Left lung (tissue), 10 donors: ENCODE measurements around the gene SLC35F2. TPM values are rescaled to one million over a fixed set of nuclear protein-coding genes. Genes with fewer than 3 reads are reported as not detected.
A peak's percentile ranks its signal among the peaks of the same experiment; 100 is the strongest.

ENCODE experiments used
- ATAC-seq: fragments of 200-7000 bp; cut with Tn5 transposase; one replicate; pipeline ENCODE4 v1.9.1; 2020; ENCODE audit warnings: moderate library complexity
- DNase-seq, 4 donors: peaks; one replicate each; pipeline ENCODE4 v3.0.0-alpha.2; 2013 to 2020
- H3K27ac ChIP-seq, 2 donors: fragments of 200-600 bp; sonication (generic) in 1 of 2; one replicate each; pipeline versions ENCODE4 v1.5.0 to v1.8.0; 2020 to 2021
- H3K27me3 ChIP-seq, 2 donors: fragments of 200-600 bp; sonication (generic) in 1 of 2; one replicate each; pipeline versions ENCODE4 v1.5.0 to v1.8.0; 2020 to 2021
- H3K36me3 ChIP-seq, 2 donors: fragments of 200-600 bp; sonication (generic) in 1 of 2; one replicate each; pipeline versions ENCODE4 v1.5.0 to v1.8.0; 2020 to 2021
- H3K4me1 ChIP-seq, 2 donors: fragments of 200-600 bp; one replicate each; pipeline ENCODE4 v1.8.0; 2021
- H3K4me3 ChIP-seq, 2 donors: fragments of 200-600 bp; sonication (generic) in 1 of 2; one replicate each; pipeline versions ENCODE4 v1.5.0 to v1.8.0; 2020 to 2021; ENCODE audit warnings: mild to moderate bottlenecking in 1 of 2
- H3K9me3 ChIP-seq, 2 donors: fragments of 200-600 bp; sonication (generic) in 1 of 2; one replicate each; pipeline versions ENCODE4 v1.5.0 to v1.8.0; 2020 to 2021
- CTCF ChIP-seq, 2 donors: fragments of 200-600 bp; sonication (generic) in 1 of 2; IDR thresholded peaks; one replicate each; pipeline versions ENCODE4 v1.5.0 to v1.8.0; 2021; ENCODE audit warnings: antibody characterized with exemption in 2 of 2
- intact Hi-C, 2 donors: fragments of 100-400 bp; cut with DNase I; formaldehyde crosslinking; loops; one replicate each; pipeline versions ENCODE4 v1.11.2 to v1.14.2; 2022
- polyA plus RNA-seq, 6 donors: library from polyadenylated mRNA; unstranded; fragments of 120-200 nt; gene quantifications; one replicate each; pipeline ENCODE4 v1.2.1, GENCODE V29; 2013; ENCODE audit not compliant: insufficient read length in 6 of 6
- total RNA-seq, 2 donors: library from RNA; stranded (reverse); fragmentation: NEBNext Ultra II Directional; extraction: Animal tissue kit (Norgen Biotek cat#: 25700); gene quantifications; one replicate each; pipeline ENCODE4 v1.2.1, GENCODE V29; 2021
- donor health status: DM: no; HTN: yes; CAD: no.
- donor health status: DM: no; HTN: no; CAD: no.

The SLC35F2 gene
- total and polyA plus RNA-seq, 8 donors: 7.0 to 38.6 (median 27.9) TPM

GRCh38 chr11:107744736-107745135 lies 113.9 kb downstream of the SLC35F2 start:
- Histone ChIP-seq H3K27me3 (no peaks in the 10 kb centered on the region), H3K27ac (no peak overlapping the region), H3K36me3 (no peaks in the 10 kb centered on the region), H3K4me1 (no peaks in the 10 kb centered on the region), H3K4me3 (no peak overlapping the region), H3K9me3 (no peaks in the 10 kb centered on the region)
- intact Hi-C loops: no loop called here
- no peak for ATAC-seq
- TF ChIP-seq CTCF (IDR thresholded peaks at IDR 0.05): no peak
- no peak for DNase-seq

- no peak for DNase-seq
- Histone ChIP-seq H3K27ac (no peak overlapping the region), H3K9me3 (no peaks in the 10 kb centered on the region), H3K4me3 (no peak overlapping the region), H3K36me3 (no peaks in the 10 kb centered on the region), H3K27me3 (no peaks in the 10 kb centered on the region), H3K4me1 (no peaks in the 10 kb centered on the region)
- no peak for ATAC-seq
- TF ChIP-seq CTCF (IDR thresholded peaks at IDR 0.05): no peak
- intact Hi-C loops: no loop called here
Observed at GRCh38 chr11:107743191-107743590, 115.4 kb downstream of the SLC35F2 start.

GRCh38 chr11:107741044-107741823 lies 117.4 kb downstream of the SLC35F2 start:
- DNase-seq (peak in 3 of 4 donors; percentile 21 to 68 (median 55)), ATAC-seq (peak; percentile 97)
- intact Hi-C loops: no loop called here
- H3K36me3 ChIP-seq: no peaks in the 10 kb centered on the region
- H3K27ac ChIP-seq: no peak overlapping the region
- H3K4me1 ChIP-seq: no peaks in the 10 kb centered on the region
- H3K9me3 ChIP-seq: no peaks in the 10 kb centered on the region
- H3K27me3 ChIP-seq: no peaks in the 10 kb centered on the region
- no peak overlapping the region for H3K4me3 ChIP-seq
- TF ChIP-seq CTCF (IDR thresholded peaks at IDR 0.05): peak; percentile 24 to 44

Other genes starting within 250 kb of the SLC35F2 start
- gene SLN, start 146.7 kb downstream of the SLC35F2 start, total RNA-seq: 1 to 10 TPM in 1 of 2 donors, under 1 TPM in 1; 0.96 to 2.4 TPM
- under 1 TPM in 1 of 6 donors, not detected in 5; 0.23 TPM for gene SLN, start 146.7 kb downstream of the SLC35F2 start, polyA plus RNA-seq
- 1 to 10 TPM; 1.7 to 5.6 TPM for gene RAB39A, start 69.7 kb upstream of the SLC35F2 start, total RNA-seq
- 1 to 10 TPM in 3 of 6 donors, under 1 TPM in 3; 0.80 to 1.5 (median 0.97) TPM for gene RAB39A, start 69.7 kb upstream of the SLC35F2 start, polyA plus RNA-seq
- 10 to 100 TPM; 31.1 to 36.1 TPM for gene CUL5, start 150.1 kb upstream of the SLC35F2 start, total RNA-seq
- 10 to 100 TPM; 37.8 to 47.3 (median 43.0) TPM for gene CUL5, start 150.1 kb upstream of the SLC35F2 start, polyA plus RNA-seq